ENCODE measurements around the gene IGLL1.

DNA sequence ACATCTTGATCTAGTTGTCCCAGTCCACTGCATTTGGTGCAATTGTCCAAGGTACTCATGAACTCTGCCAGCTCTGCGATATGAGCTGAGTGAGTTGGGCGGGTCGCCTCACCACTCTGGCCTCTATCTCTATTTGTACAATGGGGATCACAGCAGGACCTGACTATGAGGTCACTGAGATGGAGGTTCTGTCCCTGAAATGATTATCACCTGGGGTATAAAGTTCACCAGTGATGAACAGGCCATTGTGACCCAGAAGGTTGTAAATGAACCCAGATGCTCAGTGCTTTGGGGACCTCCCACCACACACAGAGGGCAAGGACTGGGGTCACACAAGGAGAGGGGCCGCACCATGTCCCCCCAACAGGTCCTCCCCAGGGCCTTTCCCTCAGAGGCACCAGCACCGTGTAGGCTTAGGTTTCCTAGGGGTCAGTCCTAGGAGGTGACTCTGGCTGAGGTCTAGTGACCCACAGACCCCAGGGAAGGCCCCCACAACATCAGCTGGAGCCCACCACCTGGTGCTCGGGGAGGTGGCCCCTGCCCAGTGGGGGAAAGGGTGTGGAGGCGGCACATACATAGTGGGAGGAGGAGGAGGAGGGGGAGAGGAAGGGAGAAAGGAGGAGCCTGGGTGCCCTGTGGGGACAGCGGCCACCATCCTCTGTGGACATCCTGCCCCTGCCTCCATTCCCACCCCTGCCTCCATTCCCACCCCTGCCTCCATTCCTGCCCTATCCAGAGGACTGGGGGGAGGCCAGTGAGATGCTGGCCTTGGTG is 25.0 kb upstream of the IGLL1 start:
- TF ChIP-seq, protein P1, sequence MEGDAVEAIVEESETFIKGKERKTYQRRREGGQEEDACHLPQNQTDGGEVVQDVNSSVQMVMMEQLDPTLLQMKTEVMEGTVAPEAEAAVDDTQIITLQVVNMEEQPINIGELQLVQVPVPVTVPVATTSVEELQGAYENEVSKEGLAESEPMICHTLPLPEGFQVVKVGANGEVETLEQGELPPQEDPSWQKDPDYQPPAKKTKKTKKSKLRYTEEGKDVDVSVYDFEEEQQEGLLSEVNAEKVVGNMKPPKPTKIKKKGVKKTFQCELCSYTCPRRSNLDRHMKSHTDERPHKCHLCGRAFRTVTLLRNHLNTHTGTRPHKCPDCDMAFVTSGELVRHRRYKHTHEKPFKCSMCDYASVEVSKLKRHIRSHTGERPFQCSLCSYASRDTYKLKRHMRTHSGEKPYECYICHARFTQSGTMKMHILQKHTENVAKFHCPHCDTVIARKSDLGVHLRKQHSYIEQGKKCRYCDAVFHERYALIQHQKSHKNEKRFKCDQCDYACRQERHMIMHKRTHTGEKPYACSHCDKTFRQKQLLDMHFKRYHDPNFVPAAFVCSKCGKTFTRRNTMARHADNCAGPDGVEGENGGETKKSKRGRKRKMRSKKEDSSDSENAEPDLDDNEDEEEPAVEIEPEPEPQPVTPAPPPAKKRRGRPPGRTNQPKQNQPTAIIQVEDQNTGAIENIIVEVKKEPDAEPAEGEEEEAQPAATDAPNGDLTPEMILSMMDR (IDR thresholded peaks at IDR 0.05; ENCODE audit: low read length): no peak
- no peak for TF ChIP-seq EZH2 (IDR thresholded peaks at IDR 0.05; ENCODE audit: borderline replicate concordance, low read length)

Data from OCI-LY1 (cell line).